Lower leg skin (tissue), 3 donors: ENCODE results near the gene SPTB.

Source experiments
- POLR2A ChIP-seq, 2 donors: fragments of 450-650 bp; IDR thresholded peaks; one replicate each; pipeline ENCODE4 v1.6.1; 2016 to 2017; ENCODE audit warnings: antibody characterized with exemption in 2 of 2, mild to moderate bottlenecking in 1 of 2, moderate library complexity in 1 of 2
- TF ChIP-seq, protein P1 (sequence below), 3 donors: fragments of 450-650 bp; IDR thresholded peaks; one replicate each; pipeline ENCODE4 v1.5.1; 2016; ENCODE audit warnings: antibody characterized with exemption in 3 of 3, mild to moderate bottlenecking in 3 of 3, moderate library complexity in 2 of 3

- TF ChIP-seq, protein P1, sequence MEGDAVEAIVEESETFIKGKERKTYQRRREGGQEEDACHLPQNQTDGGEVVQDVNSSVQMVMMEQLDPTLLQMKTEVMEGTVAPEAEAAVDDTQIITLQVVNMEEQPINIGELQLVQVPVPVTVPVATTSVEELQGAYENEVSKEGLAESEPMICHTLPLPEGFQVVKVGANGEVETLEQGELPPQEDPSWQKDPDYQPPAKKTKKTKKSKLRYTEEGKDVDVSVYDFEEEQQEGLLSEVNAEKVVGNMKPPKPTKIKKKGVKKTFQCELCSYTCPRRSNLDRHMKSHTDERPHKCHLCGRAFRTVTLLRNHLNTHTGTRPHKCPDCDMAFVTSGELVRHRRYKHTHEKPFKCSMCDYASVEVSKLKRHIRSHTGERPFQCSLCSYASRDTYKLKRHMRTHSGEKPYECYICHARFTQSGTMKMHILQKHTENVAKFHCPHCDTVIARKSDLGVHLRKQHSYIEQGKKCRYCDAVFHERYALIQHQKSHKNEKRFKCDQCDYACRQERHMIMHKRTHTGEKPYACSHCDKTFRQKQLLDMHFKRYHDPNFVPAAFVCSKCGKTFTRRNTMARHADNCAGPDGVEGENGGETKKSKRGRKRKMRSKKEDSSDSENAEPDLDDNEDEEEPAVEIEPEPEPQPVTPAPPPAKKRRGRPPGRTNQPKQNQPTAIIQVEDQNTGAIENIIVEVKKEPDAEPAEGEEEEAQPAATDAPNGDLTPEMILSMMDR (IDR thresholded peaks at IDR 0.05) = no peak
- no peak for TF ChIP-seq POLR2A (IDR thresholded peaks at IDR 0.05)
These were observed 156.8 kb downstream of the SPTB start for GRCh38 chr14:64722842-64723447.
